SJCRH30 (cell line): Measurements from ENCODE around the gene LCN12. TPM values are rescaled to one million over a fixed set of nuclear protein-coding genes. Genes with fewer than 3 reads are reported as not detected.
A peak's percentile ranks its signal among the peaks of the same experiment; 100 is the strongest.

Experiments
- DNase-seq, 2 experiments: peaks; one replicate each; pipeline ENCODE4 v3.0.0-alpha.2; 2015 to 2020
- H3K27ac ChIP-seq: fragments of 250-450 bp; sonication (Bioruptor Pico); 2 replicates; pipeline ENCODE4 v1.5.1; 2020; ENCODE audit warnings: mild to moderate bottlenecking, moderate library complexity
- H3K27me3 ChIP-seq: fragments of 250-450 bp; sonication (Bioruptor Pico); 2 replicates; pipeline ENCODE4 v1.5.1; 2020; ENCODE audit warnings: mild to moderate bottlenecking, moderate library complexity
- H3K36me3 ChIP-seq: fragments of 250-450 bp; sonication (Bioruptor Pico); 2 replicates; pipeline ENCODE4 v1.5.1; 2020; ENCODE audit warnings: mild to moderate bottlenecking, moderate library complexity
- H3K4me1 ChIP-seq: fragments of 250-450 bp; sonication (Bioruptor Pico); 2 replicates; pipeline ENCODE4 v1.5.1; 2020; ENCODE audit warnings: mild to moderate bottlenecking, moderate library complexity
- H3K4me3 ChIP-seq: fragments of 250-450 bp; sonication (Bioruptor Pico); 2 replicates; pipeline ENCODE4 v1.5.1; 2020; ENCODE audit warnings: mild to moderate bottlenecking, moderate library complexity
- H3K9me3 ChIP-seq: fragments of 250-450 bp; sonication (Bioruptor Pico); replicated peaks from 2 replicates; pipeline ENCODE4 v1.5.1; 2020; ENCODE audit warnings: mild to moderate bottlenecking, moderate library complexity
- total RNA-seq: library from RNA; depleted of rRNA; stranded (reverse); fragments of >200 nt; shearing (Covaris generic); gene quantifications from 2 replicates; pipeline ENCODE4 v1.2.3, GENCODE V29; 2014; rRNA removed

Gene LCN12
- not detected in 2 replicates for total RNA-seq

GRCh38 chr9:136951541-136952320 is at the start of gene LCN12:
Gene LCN12, plus strand, starts transcription at chr9:136952273. Its CDS starts 55 bp downstream, at chr9:136952328.
- DNase-seq = peak in 1 of 2 experiments; percentile 7
- Histone ChIP-seq H3K27me3 (peaks cover 41% of the 10 kb centered on the region), H3K36me3 (no peaks in the 10 kb centered on the region), H3K4me1 (no peaks in the 10 kb centered on the region), H3K27ac (no peak within 1 kb of the TSS), H3K9me3 (no peaks in the 10 kb centered on the region), H3K4me3 (no peak within 1 kb of the TSS)

GRCh38 chr9:136903041-136903554 is 49.0 kb upstream of the LCN12 start:
- H3K4me3 ChIP-seq = no peak overlapping the region
- DNase-seq = no peak
- H3K27me3 ChIP-seq = no peaks in the 10 kb centered on the region
- H3K27ac ChIP-seq = no peak overlapping the region
- H3K9me3 ChIP-seq = no peaks in the 10 kb centered on the region
- no peaks in the 10 kb centered on the region for H3K4me1 ChIP-seq
- peaks cover 67% of the 10 kb centered on the region for H3K36me3 ChIP-seq

GRCh38 chr9:136906266-136906665 is 45.8 kb upstream of the LCN12 start:
- Histone ChIP-seq H3K4me1 (no peaks in the 10 kb centered on the region), H3K36me3 (peaks cover 53% of the 10 kb centered on the region), H3K9me3 (no peaks in the 10 kb centered on the region), H3K27me3 (no peaks in the 10 kb centered on the region), H3K4me3 (no peak overlapping the region), H3K27ac (no peak overlapping the region)
- DNase-seq = no peak

GRCh38 chr9:136907011-136907914 is 44.8 kb upstream of the LCN12 start:
- no peak for DNase-seq
- Histone ChIP-seq H3K4me1 (no peaks in the 10 kb centered on the region), H3K9me3 (no peaks in the 10 kb centered on the region), H3K27ac (no peak overlapping the region), H3K36me3 (peaks cover 52% of the 10 kb centered on the region), H3K4me3 (no peak overlapping the region), H3K27me3 (no peaks in the 10 kb centered on the region)

GRCh38 chr9:136910197-136910900 is 41.7 kb upstream of the LCN12 start:
- peaks cover 45% of the 10 kb centered on the region for H3K36me3 ChIP-seq
- H3K27me3 ChIP-seq = no peaks in the 10 kb centered on the region
- DNase-seq = no peak
- no peaks in the 10 kb centered on the region for H3K4me1 ChIP-seq
- H3K4me3 ChIP-seq = no peak overlapping the region
- H3K9me3 ChIP-seq = no peaks in the 10 kb centered on the region
- H3K27ac ChIP-seq = no peak overlapping the region

- Histone ChIP-seq H3K9me3 (no peaks in the 10 kb centered on the region), H3K27ac (no peak overlapping the region), H3K4me1 (no peaks in the 10 kb centered on the region), H3K27me3 (no peaks in the 10 kb centered on the region), H3K4me3 (no peak overlapping the region), H3K36me3 (peaks cover 45% of the 10 kb centered on the region)
- no peak for DNase-seq
Observed at GRCh38 chr9:136910901-136911245, 41.2 kb upstream of the LCN12 start.

- Histone ChIP-seq H3K4me1 (no peaks in the 10 kb centered on the region), H3K9me3 (no peaks in the 10 kb centered on the region), H3K4me3 (no peak overlapping the region), H3K27ac (no peak overlapping the region), H3K36me3 (peaks cover 35% of the 10 kb centered on the region), H3K27me3 (no peaks in the 10 kb centered on the region)
- no peak for DNase-seq
Observed at GRCh38 chr9:136913701-136914438, 38.2 kb upstream of the LCN12 start.

- H3K4me1 ChIP-seq = no peaks in the 10 kb centered on the region
- no peak overlapping the region for H3K4me3 ChIP-seq
- H3K9me3 ChIP-seq = no peaks in the 10 kb centered on the region
- no peak for DNase-seq
- no peak overlapping the region for H3K27ac ChIP-seq
- H3K36me3 ChIP-seq = peaks cover 43% of the 10 kb centered on the region
- no peaks in the 10 kb centered on the region for H3K27me3 ChIP-seq
Observed at GRCh38 chr9:136915632-136916329, 36.3 kb upstream of the LCN12 start.

GRCh38 chr9:136916330-136917184 is 35.5 kb upstream of the LCN12 start:
- Histone ChIP-seq H3K9me3 (no peaks in the 10 kb centered on the region), H3K36me3 (peaks cover 47% of the 10 kb centered on the region), H3K4me3 (no peak overlapping the region), H3K4me1 (no peaks in the 10 kb centered on the region), H3K27ac (no peak overlapping the region), H3K27me3 (no peaks in the 10 kb centered on the region)
- no peak for DNase-seq

GRCh38 chr9:136917902-136918301 is 34.2 kb upstream of the LCN12 start:
- no peak for DNase-seq
- Histone ChIP-seq H3K9me3 (no peaks in the 10 kb centered on the region), H3K27me3 (no peaks in the 10 kb centered on the region), H3K27ac (no peak overlapping the region), H3K4me1 (no peaks in the 10 kb centered on the region), H3K36me3 (peaks cover 45% of the 10 kb centered on the region), H3K4me3 (no peak overlapping the region)

GRCh38 chr9:136920069-136920468 is 32.0 kb upstream of the LCN12 start:
- Histone ChIP-seq H3K27me3 (no peaks in the 10 kb centered on the region), H3K4me3 (no peak overlapping the region), H3K27ac (no peak overlapping the region), H3K9me3 (no peaks in the 10 kb centered on the region), H3K36me3 (peaks cover 37% of the 10 kb centered on the region), H3K4me1 (no peaks in the 10 kb centered on the region)
- no peak for DNase-seq

- peaks cover 31% of the 10 kb centered on the region for H3K36me3 ChIP-seq
- DNase-seq = no peak
- H3K27ac ChIP-seq = no peak overlapping the region
- no peaks in the 10 kb centered on the region for H3K4me1 ChIP-seq
- no peak overlapping the region for H3K4me3 ChIP-seq
- H3K9me3 ChIP-seq = no peaks in the 10 kb centered on the region
- H3K27me3 ChIP-seq = no peaks in the 10 kb centered on the region
Observed at GRCh38 chr9:136920734-136921231, 31.3 kb upstream of the LCN12 start.

- Histone ChIP-seq H3K4me1 (no peaks in the 10 kb centered on the region), H3K36me3 (peaks cover 26% of the 10 kb centered on the region), H3K27ac (no peak overlapping the region), H3K4me3 (no peak overlapping the region), H3K27me3 (no peaks in the 10 kb centered on the region), H3K9me3 (no peaks in the 10 kb centered on the region)
- DNase-seq = no peak
Observed at GRCh38 chr9:136921307-136921706, 30.8 kb upstream of the LCN12 start.
